ENCODE data around the gene TTL. TPM values are rescaled to one million over a fixed set of nuclear protein-coding genes. Genes with fewer than 3 reads are reported as not detected.

The TTL gene
- total RNA-seq, 1 experiment from 2014 or later, result 58.9 TPM

- H4K91ac ChIP-seq (ENCODE audit: insufficient read length, low read depth, low read length), result no peak overlapping the region
- no peak overlapping the region for H3K27ac ChIP-seq (ENCODE audit: insufficient read length, low read depth, low read length)
- no peak for DNase-seq
- no peak overlapping the region for H3K4me2 ChIP-seq (ENCODE audit: insufficient read depth, insufficient read length, low read length)
- H3K4me3 Mint-ChIP-seq, result no peak overlapping the region
- H4K5ac ChIP-seq (ENCODE audit: insufficient read length, low read depth, low read length), result no peak overlapping the region
- H3K27me3 Mint-ChIP-seq (ENCODE audit: low read depth), result no peaks in the 10 kb centered on the region; the same call in 1 of the 2 replicates
- no peaks in the 10 kb centered on the region for H3K9me3 Mint-ChIP-seq
- H4K8ac ChIP-seq (replicated peaks; ENCODE audit: insufficient read length, low read depth, low read length), result no peak overlapping the region
- no peaks in the 10 kb centered on the region; a peak in 1 of 7 replicates for H3K36me3 Mint-ChIP-seq (ENCODE audit: insufficient read depth in 1 of 3, low read depth in 3 of 3)
- no peak overlapping the region for H2BK15ac ChIP-seq (ENCODE audit: low read depth, low read length)
- no peak overlapping the region for H3K18ac ChIP-seq (ENCODE audit: insufficient read length, low read depth, low read length)
- peak overlapping the region in 1 of 3 experiments; percentile 100; a peak in 1 of 7 replicates for H3K27ac Mint-ChIP-seq
- H2BK12ac ChIP-seq (ENCODE audit: insufficient read length, low read depth, low read length), result no peak overlapping the region
- H4K20me1 ChIP-seq (ENCODE audit: control insufficient read depth, insufficient read depth, insufficient read length), result no peaks in the 10 kb centered on the region
- H3K79me1 ChIP-seq (ENCODE audit: insufficient read depth, low read depth, low read length, poor library complexity, severe bottlenecking), result no peaks in the 10 kb centered on the region
- H3K4me1 Mint-ChIP-seq, result peaks cover 6 to 8% of the 10 kb centered on the region in 2 experiments; a peak in 3 of 4 replicates
- no peak overlapping the region for H3K56ac ChIP-seq (ENCODE audit: insufficient read length, low read depth, low read length)
- H3K79me2 ChIP-seq (ENCODE audit: insufficient read depth, low read length), result peaks cover 21% of the 10 kb centered on the region
- H3K4me1 ChIP-seq (ENCODE audit: insufficient read depth, low read length), result no peaks in the 10 kb centered on the region
- H3K9me3 ChIP-seq (ENCODE audit: control insufficient read depth, low read depth, low read length), result no peaks in the 10 kb centered on the region
- no peak overlapping the region for H2AFZ ChIP-seq (ENCODE audit: low read length)
- no peak for TF ChIP-seq CTCF (conservative IDR thresholded peaks at IDR 0.05)
- no peak overlapping the region for H2BK20ac ChIP-seq (ENCODE audit: low read depth, low read length, poor library complexity, severe bottlenecking)
- no peak overlapping the region for H3K23ac ChIP-seq (ENCODE audit: insufficient read length, low read depth, low read length)
- H3K9ac ChIP-seq (ENCODE audit: extremely low read depth, insufficient read length, low read length), result no peak overlapping the region
- H2BK120ac ChIP-seq (ENCODE audit: low read depth, low read length, poor library complexity, severe bottlenecking), result no peak overlapping the region
- no peak overlapping the region for H2BK5ac ChIP-seq (ENCODE audit: insufficient read length, low read length)
- no peak overlapping the region for H2AK5ac ChIP-seq (ENCODE audit: insufficient read length, low read length)
- peaks cover 8% of the 10 kb centered on the region for H3K23me2 ChIP-seq (ENCODE audit: insufficient read length, low read depth, low read length, poor library complexity, severe bottlenecking)
- H3K4ac ChIP-seq (ENCODE audit: low read depth, low read length), result no peak overlapping the region
- H3T11ph ChIP-seq (ENCODE audit: low read length), result no peak overlapping the region
- no CpG with 5 or more reads among the region's 2 CpGs for WGBS (ENCODE audit: extremely low coverage, insufficient read length, low lambda C conversion rate)
- H3K14ac ChIP-seq (ENCODE audit: insufficient read depth, low read length), result no peak overlapping the region
- H3K27me3 ChIP-seq (ENCODE audit: insufficient read depth, low read length), result no peaks in the 10 kb centered on the region
These were observed 59.0 kb downstream of the TTL start for GRCh38 chr2:112540906-112541305.

All from H9 (cell line).